Measurements from ENCODE around the gene KLF16. TPM values are rescaled to one million over a fixed set of nuclear protein-coding genes. Genes with fewer than 3 reads are reported as not detected.
A peak's percentile ranks its signal among the peaks of the same experiment; 100 is the strongest.

The KLF16 gene
- total and polyA plus RNA-seq, 9 of the 15 experiments (the other 6 are each of a cell fraction or from before 2014, with no cell fraction given): 0.04 to 60.4 (median 6.8) TPM

DNA sequence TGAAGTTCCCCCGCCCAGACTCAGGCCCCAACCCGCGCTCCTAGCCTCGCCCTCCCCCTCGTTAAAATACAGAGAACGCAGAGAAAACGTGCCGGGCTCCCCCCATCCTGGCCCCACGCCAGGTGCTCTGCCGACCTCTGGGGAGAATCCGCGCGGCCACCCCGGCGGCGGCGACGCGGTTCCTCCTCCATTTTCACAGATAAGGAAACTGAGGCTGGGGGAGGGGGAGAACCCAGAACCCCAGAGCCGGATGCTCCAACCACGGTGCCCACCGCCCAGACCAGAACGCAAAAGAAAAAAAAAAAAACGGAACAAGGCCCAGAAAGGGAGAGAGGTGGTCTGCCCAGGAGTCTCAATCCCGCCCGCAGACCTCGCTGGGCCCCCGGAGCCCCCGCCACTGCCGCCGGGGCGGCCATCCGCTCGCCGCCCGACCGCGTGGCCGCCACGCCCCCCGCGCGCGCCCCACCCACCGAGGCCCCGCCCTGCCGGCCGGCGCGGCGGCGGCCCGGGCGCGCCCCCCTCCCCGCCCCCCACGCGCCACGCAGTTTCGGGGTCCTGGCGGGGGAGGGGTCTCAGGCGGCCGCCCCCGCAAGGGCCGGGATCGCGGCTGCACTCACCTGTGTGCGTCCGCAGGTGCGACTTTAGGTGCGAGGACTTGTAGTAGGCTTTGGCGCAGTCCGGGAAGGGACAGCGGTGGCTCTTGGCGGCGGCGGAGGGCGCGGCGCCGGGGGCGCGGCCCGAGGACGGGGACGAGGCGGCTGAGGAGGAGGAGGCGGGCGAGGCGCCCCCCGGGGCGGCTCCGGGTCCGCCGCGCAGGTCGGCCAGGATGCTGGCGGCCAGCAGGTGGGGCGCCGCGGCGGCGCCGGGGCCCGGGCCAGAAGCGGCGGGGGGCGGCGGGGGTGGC lies 703 bp downstream of the KLF16 start (continued):
- TF ChIP-seq, protein P1, sequence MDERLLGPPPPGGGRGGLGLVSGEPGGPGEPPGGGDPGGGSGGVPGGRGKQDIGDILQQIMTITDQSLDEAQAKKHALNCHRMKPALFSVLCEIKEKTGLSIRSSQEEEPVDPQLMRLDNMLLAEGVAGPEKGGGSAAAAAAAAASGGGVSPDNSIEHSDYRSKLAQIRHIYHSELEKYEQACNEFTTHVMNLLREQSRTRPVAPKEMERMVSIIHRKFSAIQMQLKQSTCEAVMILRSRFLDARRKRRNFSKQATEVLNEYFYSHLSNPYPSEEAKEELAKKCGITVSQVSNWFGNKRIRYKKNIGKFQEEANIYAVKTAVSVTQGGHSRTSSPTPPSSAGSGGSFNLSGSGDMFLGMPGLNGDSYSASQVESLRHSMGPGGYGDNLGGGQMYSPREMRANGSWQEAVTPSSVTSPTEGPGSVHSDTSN (CRISPR knock-in tag; IDR thresholded peaks at IDR 0.05; ENCODE audit: low read depth): no peak
- TF ChIP-seq, protein P1 (tag; conservative IDR thresholded peaks at IDR 0.05; ENCODE audit: low read depth): no peak
- TF ChIP-seq, protein P2, sequence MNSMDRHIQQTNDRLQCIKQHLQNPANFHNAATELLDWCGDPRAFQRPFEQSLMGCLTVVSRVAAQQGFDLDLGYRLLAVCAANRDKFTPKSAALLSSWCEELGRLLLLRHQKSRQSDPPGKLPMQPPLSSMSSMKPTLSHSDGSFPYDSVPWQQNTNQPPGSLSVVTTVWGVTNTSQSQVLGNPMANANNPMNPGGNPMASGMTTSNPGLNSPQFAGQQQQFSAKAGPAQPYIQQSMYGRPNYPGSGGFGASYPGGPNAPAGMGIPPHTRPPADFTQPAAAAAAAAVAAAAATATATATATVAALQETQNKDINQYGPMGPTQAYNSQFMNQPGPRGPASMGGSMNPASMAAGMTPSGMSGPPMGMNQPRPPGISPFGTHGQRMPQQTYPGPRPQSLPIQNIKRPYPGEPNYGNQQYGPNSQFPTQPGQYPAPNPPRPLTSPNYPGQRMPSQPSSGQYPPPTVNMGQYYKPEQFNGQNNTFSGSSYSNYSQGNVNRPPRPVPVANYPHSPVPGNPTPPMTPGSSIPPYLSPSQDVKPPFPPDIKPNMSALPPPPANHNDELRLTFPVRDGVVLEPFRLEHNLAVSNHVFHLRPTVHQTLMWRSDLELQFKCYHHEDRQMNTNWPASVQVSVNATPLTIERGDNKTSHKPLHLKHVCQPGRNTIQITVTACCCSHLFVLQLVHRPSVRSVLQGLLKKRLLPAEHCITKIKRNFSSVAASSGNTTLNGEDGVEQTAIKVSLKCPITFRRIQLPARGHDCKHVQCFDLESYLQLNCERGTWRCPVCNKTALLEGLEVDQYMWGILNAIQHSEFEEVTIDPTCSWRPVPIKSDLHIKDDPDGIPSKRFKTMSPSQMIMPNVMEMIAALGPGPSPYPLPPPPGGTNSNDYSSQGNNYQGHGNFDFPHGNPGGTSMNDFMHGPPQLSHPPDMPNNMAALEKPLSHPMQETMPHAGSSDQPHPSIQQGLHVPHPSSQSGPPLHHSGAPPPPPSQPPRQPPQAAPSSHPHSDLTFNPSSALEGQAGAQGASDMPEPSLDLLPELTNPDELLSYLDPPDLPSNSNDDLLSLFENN (IDR thresholded peaks at IDR 0.05; ENCODE audit: low read depth in 2 of 2, low read length in 2 of 2): no peak
- TF ChIP-seq BRCA1 (IDR thresholded peaks at IDR 0.05) (no peak), BRCA1 (CRISPR knock-in tag; IDR thresholded peaks at IDR 0.05) (no peak), POLR2G (IDR thresholded peaks at IDR 0.05; ENCODE audit: low read depth, low read length) (peak; percentile 47), PHF8 (IDR thresholded peaks at IDR 0.05; ENCODE audit: borderline replicate concordance, low read length) (peak; percentile 28; the same call in 1 of the 2 replicates), RBFOX2 (IDR thresholded peaks at IDR 0.05; ENCODE audit: low read depth, low read length) (peak; percentile 65), ZNF23 (CRISPR knock-in tag; IDR thresholded peaks at IDR 0.05) (no peak), HMG20A (CRISPR knock-in tag; conservative IDR thresholded peaks at IDR 0.05) (no peak), HNRNPK (IDR thresholded peaks at IDR 0.05; ENCODE audit: low read depth, low read length, poor library complexity, severe bottlenecking) (no peak), RBM14 (IDR thresholded peaks at IDR 0.05; ENCODE audit: borderline replicate concordance, insufficient read depth, low read depth, low read length) (0 out of 2 replicates have a peak, but pooled peaks have one; percentile 40), CCNT2 (IDR thresholded peaks at IDR 0.05; ENCODE audit: borderline replicate concordance, extremely low read depth, insufficient read length, low read depth, low read length) (peak; percentile 32), HNRNPUL1 (IDR thresholded peaks at IDR 0.05; ENCODE audit: low read length) (no peak)
- TF ChIP-seq, protein P3, sequence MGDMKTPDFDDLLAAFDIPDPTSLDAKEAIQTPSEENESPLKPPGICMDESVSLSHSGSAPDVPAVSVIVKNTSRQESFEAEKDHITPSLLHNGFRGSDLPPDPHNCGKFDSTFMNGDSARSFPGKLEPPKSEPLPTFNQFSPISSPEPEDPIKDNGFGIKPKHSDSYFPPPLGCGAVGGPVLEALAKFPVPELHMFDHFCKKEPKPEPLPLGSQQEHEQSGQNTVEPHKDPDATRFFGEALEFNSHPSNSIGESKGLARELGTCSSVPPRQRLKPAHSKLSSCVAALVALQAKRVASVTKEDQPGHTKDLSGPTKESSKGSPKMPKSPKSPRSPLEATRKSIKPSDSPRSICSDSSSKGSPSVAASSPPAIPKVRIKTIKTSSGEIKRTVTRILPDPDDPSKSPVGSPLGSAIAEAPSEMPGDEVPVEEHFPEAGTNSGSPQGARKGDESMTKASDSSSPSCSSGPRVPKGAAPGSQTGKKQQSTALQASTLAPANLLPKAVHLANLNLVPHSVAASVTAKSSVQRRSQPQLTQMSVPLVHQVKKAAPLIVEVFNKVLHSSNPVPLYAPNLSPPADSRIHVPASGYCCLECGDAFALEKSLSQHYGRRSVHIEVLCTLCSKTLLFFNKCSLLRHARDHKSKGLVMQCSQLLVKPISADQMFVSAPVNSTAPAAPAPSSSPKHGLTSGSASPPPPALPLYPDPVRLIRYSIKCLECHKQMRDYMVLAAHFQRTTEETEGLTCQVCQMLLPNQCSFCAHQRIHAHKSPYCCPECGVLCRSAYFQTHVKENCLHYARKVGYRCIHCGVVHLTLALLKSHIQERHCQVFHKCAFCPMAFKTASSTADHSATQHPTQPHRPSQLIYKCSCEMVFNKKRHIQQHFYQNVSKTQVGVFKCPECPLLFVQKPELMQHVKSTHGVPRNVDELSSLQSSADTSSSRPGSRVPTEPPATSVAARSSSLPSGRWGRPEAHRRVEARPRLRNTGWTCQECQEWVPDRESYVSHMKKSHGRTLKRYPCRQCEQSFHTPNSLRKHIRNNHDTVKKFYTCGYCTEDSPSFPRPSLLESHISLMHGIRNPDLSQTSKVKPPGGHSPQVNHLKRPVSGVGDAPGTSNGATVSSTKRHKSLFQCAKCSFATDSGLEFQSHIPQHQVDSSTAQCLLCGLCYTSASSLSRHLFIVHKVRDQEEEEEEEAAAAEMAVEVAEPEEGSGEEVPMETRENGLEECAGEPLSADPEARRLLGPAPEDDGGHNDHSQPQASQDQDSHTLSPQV (IDR thresholded peaks at IDR 0.05): no peak
